K562 (cell line): ENCODE measurements around the gene DOCK1. TPM values are rescaled to one million over a fixed set of nuclear protein-coding genes. Genes with fewer than 3 reads are reported as not detected.

Source experiments
- ATAC-seq: fragments of 200-7000 bp; cut with Tn5 transposase; 3 replicates; pipeline ENCODE4 v1.9.1; 2020; ENCODE audit warnings: moderate library complexity
- BruUV-seq: library from RNA; stranded (reverse); fragments of 400-500 nt; replicated peaks from 2 replicates; lab custom pipeline; 2021; lab: Mats Ljungman, UMichigan
- CTCF ChIA-PET: fragments of 300-600 bp; formaldehyde crosslinking; extraction: SDS; loops from one replicate; lab custom pipeline; 2021; ENCODE audit warnings: low intra/inter-chr PET ratio; lab: Yijun Ruan, JAX
- POLR2A ChIA-PET: fragments of 300-600, 350-650 bp; sonication (Branson Sonifier 250); formaldehyde crosslinking; extraction: SDS; loops from one replicate; lab custom pipeline; 2021; ENCODE audit warnings: antibody characterized with exemption, inconsistent platforms; lab: Yijun Ruan, JAX
- DNase-seq, 4 experiments: peaks; one replicate each; pipeline versions ENCODE4 v3.0.0 to v3.0.0-alpha.2; 2011 to 2018; ENCODE audit warnings: low spot score in 3 of 4, mixed read lengths in 3 of 4; ENCODE audit errors: extremely low read depth in 1 of 4
- FAIRE-seq: peaks from 2 replicates; lab custom pipeline; 2011; peaks lifted over from hg19 to GRCh38; lab: Jason Lieb, UNC
- H2AFZ ChIP-seq: 2 replicates; pipeline ENCODE4 v1.6.0; 2011; ENCODE audit warnings: low read depth, low read length, control low read depth, inconsistent platforms
- H3K27ac ChIP-seq: fragments of 200-600 bp; 3 replicates; pipeline ENCODE4 v1.8.0; 2011; ENCODE audit warnings: low read depth, mild to moderate bottlenecking, control low read depth, inconsistent platforms, low read length, moderate library complexity, mixed read lengths; ENCODE audit errors: extremely low read depth
- H3K27me3 ChIP-seq, 2 experiments: fragments of 300-600 bp in 1 of 2; 2 replicates in 1 of 2; 3 replicates in 1 of 2; pipeline versions ENCODE4 v1.6.0 to v1.8.0; 2011; ENCODE audit warnings: inconsistent platforms in 2 of 2, low read length in 2 of 2, mild to moderate bottlenecking in 1 of 2, mixed read lengths in 1 of 2, moderate library complexity in 1 of 2; ENCODE audit not compliant: control insufficient read depth in 2 of 2, insufficient read depth in 2 of 2
- H3K36me3 ChIP-seq: fragments of 300-600 bp; 3 replicates; pipeline ENCODE4 v1.8.0; 2011; ENCODE audit warnings: mild to moderate bottlenecking, low read length, inconsistent platforms; ENCODE audit not compliant: control insufficient read depth, insufficient read depth
- H3K4me1 ChIP-seq, 2 experiments: fragments of 200-600 bp in 1 of 2; replicated peaks in 1 of 2; 2 replicates in 1 of 2; 3 replicates in 1 of 2; pipeline versions ENCODE4 v1.5.1 to v1.8.0; 2011; ENCODE audit warnings: inconsistent platforms in 2 of 2, low read length in 2 of 2, mild to moderate bottlenecking in 1 of 2, mixed read lengths in 1 of 2, moderate library complexity in 1 of 2; ENCODE audit not compliant: control insufficient read depth in 2 of 2, insufficient read depth in 2 of 2
- H3K4me2 ChIP-seq: 2 replicates; pipeline ENCODE4 v1.6.1; 2011; ENCODE audit warnings: low read length, control low read depth, inconsistent platforms, mixed read lengths; ENCODE audit not compliant: insufficient read depth
- H3K4me3 ChIP-seq: fragments of 200-600 bp; sonication (generic), shearing (Covaris generic); 2 replicates; pipeline ENCODE4 v1.5.1; 2016; ENCODE audit warnings: control low read depth, inconsistent platforms
- H3K79me2 ChIP-seq: fragments of 200-600 bp; 3 replicates; pipeline ENCODE4 v1.8.0; 2011; ENCODE audit warnings: low read length, inconsistent platforms; ENCODE audit not compliant: control insufficient read depth, insufficient read depth
- H3K9ac ChIP-seq, 2 experiments: 2 replicates each; pipeline versions ENCODE4 v1.6.0 to v1.6.1; 2011; ENCODE audit warnings: low read depth in 2 of 2, low read length in 2 of 2, control low read depth in 1 of 2, inconsistent platforms in 1 of 2, mild to moderate bottlenecking in 1 of 2, mixed read lengths in 1 of 2; ENCODE audit not compliant: insufficient read depth in 1 of 2
- H3K9me1 ChIP-seq: one replicate; pipeline ENCODE4 v1.6.0; 2011; ENCODE audit warnings: inconsistent platforms, mild to moderate bottlenecking, low read length, moderate library complexity; ENCODE audit not compliant: control insufficient read depth, insufficient read depth
- H3K9me3 ChIP-seq: replicated peaks from 2 replicates; pipeline ENCODE4 v1.5.1; 2011; ENCODE audit warnings: low read depth, low read length, inconsistent platforms; ENCODE audit not compliant: control insufficient read depth, insufficient read depth
- H4K20me1 ChIP-seq: replicated peaks from 2 replicates; pipeline ENCODE4 v1.6.1; 2011; ENCODE audit warnings: low read length, inconsistent platforms, mixed read lengths; ENCODE audit not compliant: control insufficient read depth, insufficient read depth
- CHAMP1 ChIP-seq: fragments of 450-650 bp; IDR thresholded peaks from 2 replicates; pipeline ENCODE4 v1.6.1; 2016; ENCODE audit warnings: mild to moderate bottlenecking
- CREB3 ChIP-seq: fragments of 450-650 bp; conservative IDR thresholded peaks from 2 replicates; pipeline ENCODE4 v1.6.1; 2016; ENCODE audit warnings: missing genetic modification characterization, low read depth, mild to moderate bottlenecking, missing compliant biosample characterization, moderate library complexity
- CUX1 ChIP-seq: fragments of 200-800 bp; sonication (Bioruptor generic); IDR thresholded peaks from 2 replicates; pipeline ENCODE4 v1.6.1; 2016; ENCODE audit warnings: missing genetic modification characterization, missing compliant biosample characterization
- NELFE ChIP-seq: IDR thresholded peaks from 2 replicates; pipeline ENCODE4 v1.6.1; 2011; ENCODE audit warnings: mild to moderate bottlenecking; ENCODE audit not compliant: insufficient read depth, insufficient read length
- PHF8 ChIP-seq: fragments of 200-600 bp; sonication (generic); IDR thresholded peaks from 2 replicates; pipeline ENCODE4 v1.6.1; 2012; ENCODE audit warnings: mixed run types, mild to moderate bottlenecking, inconsistent platforms, low read length, moderate library complexity, borderline replicate concordance
- TAF1 ChIP-seq: IDR thresholded peaks from 2 replicates; pipeline ENCODE4 v1.6.1; 2011; ENCODE audit warnings: mild to moderate bottlenecking, low read length, moderate library complexity; ENCODE audit not compliant: insufficient read depth, control insufficient read depth, severe bottlenecking; ENCODE audit errors: extremely low read depth
- ZKSCAN1 ChIP-seq: fragments of 150-350 bp; IDR thresholded peaks from 2 replicates; pipeline ENCODE4 v1.6.1; 2016; ENCODE audit warnings: low read depth, low read length
- ZNF212 ChIP-seq: fragments of 450-650 bp; formaldehyde crosslinking; IDR thresholded peaks from 2 replicates; pipeline ENCODE4 v1.4.0; 2020; ENCODE audit warnings: mild to moderate bottlenecking
- ZNF311 ChIP-seq: fragments of 250-450 bp; sonication (Bioruptor Pico); IDR thresholded peaks from 2 replicates; pipeline ENCODE4 v1.4.0; 2020; ENCODE audit warnings: mild to moderate bottlenecking, moderate library complexity
- ZNF324 ChIP-seq: fragments of 250-450 bp; sonication (Bioruptor Pico); IDR thresholded peaks from 2 replicates; pipeline ENCODE4 v1.4.0; 2020; ENCODE audit warnings: mild to moderate bottlenecking
- ZZZ3 ChIP-seq: fragments of 450-650 bp; IDR thresholded peaks from 2 replicates; pipeline ENCODE4 v1.6.1; 2016; ENCODE audit warnings: antibody characterized with exemption, mild to moderate bottlenecking, moderate library complexity
- WGBS: fragments of 100-300 bp; shearing (Covaris generic); methylation state at CpG from one replicate; pipeline ENCODE4 v1.1.6; 2016; ENCODE audit warnings: low coverage, mixed read lengths; ENCODE audit not compliant: insufficient coverage; ENCODE audit errors: missing lambda C conversion rate; 5-methylcytosine and 5-hydroxymethylcytosine counted together
- in situ Hi-C: fragments of 300-500 bp; cut with MboI; formaldehyde crosslinking; loops from 4 replicates; pipeline ENCODE4 v1.15.0; 2018; ENCODE audit warnings: inconsistent platforms, mixed read lengths
- intact Hi-C: fragments of 100-400 bp; cut with micrococcal nuclease; formaldehyde crosslinking; loops from 2 replicates; pipeline ENCODE4 v1.14.2; 2022
- polyA plus RNA-seq, 8 experiments: library from polyadenylated mRNA; depleted of rRNA in 4 of 8; stranded (reverse) in 5 of 8; unstranded in 3 of 8; fragments of >200 nt; fragmentation: Nextera tagmentation in 2 of 8; fragmentation: Illumina TruSeq in 1 of 8; extraction: Ambion mirVana in 2 of 8; extraction: Trizol in 1 of 8; gene quantifications; 2 replicates each; pipeline versions ENCODE4 v1.2.1 to v1.2.3, GENCODE V29; 2011 to 2014; ENCODE audit warnings: inconsistent platforms in 1 of 8, missing spikeins in 1 of 8
- total RNA-seq, 7 experiments: library from RNA; depleted of rRNA in 6 of 7; stranded (reverse); fragments of >200 nt in 6 of 7; fragmentation: Illumina TruSeq in 2 of 7; extraction: Trizol in 2 of 7; gene quantifications; 2 replicates each; pipeline versions ENCODE4 v1.2.1 to v1.2.3, GENCODE V29; 2011 to 2021; ENCODE audit warnings: low replicate concordance in 1 of 7

The DOCK1 gene
- total and polyA plus RNA-seq, 9 of the 15 experiments (the other 6 are each of a cell fraction or from before 2014, with no cell fraction given): 0.31 TPM; not detected in 8

- no peaks in the 10 kb centered on the region for H3K4me1 ChIP-seq
- intact Hi-C loops (no loop called here), in situ Hi-C loops (no loop called here)
- CTCF ChIA-PET: no interaction called here
- 0% methylated on average over 6 of the region's 7 CpGs for WGBS
- H3K27me3 ChIP-seq: no peaks in the 10 kb centered on the region
- TF ChIP-seq PHF8: no peak
- TF ChIP-seq ZNF311 (CRISPR knock-in tag): no peak
- TF ChIP-seq ZKSCAN1: no peak
- no peak for TF ChIP-seq TAF1
- TF ChIP-seq NELFE: no peak
- no peak for TF ChIP-seq CHAMP1
- TF ChIP-seq ZNF324 (CRISPR knock-in tag): no peak
- TF ChIP-seq CREB3 (tag): no peak
- TF ChIP-seq CUX1 (CRISPR knock-in tag): no peak
- TF ChIP-seq ZZZ3: no peak
- TF ChIP-seq ZNF212: no peak
- no peaks in the 10 kb centered on the region for H3K79me2 ChIP-seq
- POLR2A ChIA-PET: no interaction called here
- DNase-seq (no peak), FAIRE-seq (no peak), ATAC-seq (no peak)
- no TSS peak for BruUV-seq
- H4K20me1 ChIP-seq: no peaks in the 10 kb centered on the region
- H3K9me1 ChIP-seq: no peaks in the 10 kb centered on the region
- no peak overlapping the region for H3K4me2 ChIP-seq
- H3K4me3 ChIP-seq: no peak overlapping the region
- no peak overlapping the region for H3K27ac ChIP-seq
- no peaks in the 10 kb centered on the region for H3K9me3 ChIP-seq
- H3K36me3 ChIP-seq: no peaks in the 10 kb centered on the region
- H2AFZ ChIP-seq: no peak overlapping the region
- no peak overlapping the region for H3K9ac ChIP-seq
These were observed 449.0 kb downstream of the DOCK1 start for GRCh38 chr10:127354255-127354654.
